ENCODE measurements around the gene BAZ2A. TPM values are rescaled to one million over a fixed set of nuclear protein-coding genes. Genes with fewer than 3 reads are reported as not detected.

The BAZ2A gene
- total RNA-seq, 1 donor from 2014 or later, result 105 TPM

DNA sequence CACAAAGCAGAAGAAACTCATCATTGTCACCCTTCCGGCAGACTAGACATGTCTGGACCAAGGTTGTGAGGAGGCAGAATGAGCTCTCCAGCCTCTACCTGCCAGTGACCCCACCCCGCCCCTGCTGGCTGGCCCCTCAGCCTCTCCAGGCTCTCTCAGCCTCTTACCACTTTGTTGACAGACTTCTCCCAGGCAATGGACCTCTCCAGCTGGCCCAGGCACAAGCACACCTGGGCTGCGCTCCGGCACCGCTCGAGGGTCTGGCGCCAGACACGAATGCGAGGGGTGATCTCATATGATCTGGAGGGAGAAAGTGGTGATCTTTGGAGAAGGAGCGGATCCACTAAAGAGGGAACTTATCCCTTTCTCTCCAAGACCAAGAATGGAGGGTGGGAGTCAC is 30.3 kb downstream of the BAZ2A start:
- peaks cover 63% of the 10 kb centered on the region for H3K36me3 ChIP-seq (ENCODE audit: insufficient read depth, low read length)
- Mint-ChIP-seq H3K9me3 (ENCODE audit: unreplicated experiment) (no peaks in the 10 kb centered on the region), H3K27ac (ENCODE audit: unreplicated experiment) (peak overlapping the region; percentile 18), H3K27me3 (ENCODE audit: low read depth, unreplicated experiment) (no peaks in the 10 kb centered on the region), H3K36me3 (ENCODE audit: low read depth, unreplicated experiment) (peaks cover 32% of the 10 kb centered on the region), H3K4me1 (ENCODE audit: low read depth, unreplicated experiment) (peaks cover 18% of the 10 kb centered on the region), H3K4me3 (ENCODE audit: unreplicated experiment) (no peak overlapping the region)
- TF ChIP-seq EZH2 (IDR thresholded peaks at IDR 0.05; ENCODE audit: insufficient read depth, low read length), result no peak
- TF ChIP-seq, protein P1, sequence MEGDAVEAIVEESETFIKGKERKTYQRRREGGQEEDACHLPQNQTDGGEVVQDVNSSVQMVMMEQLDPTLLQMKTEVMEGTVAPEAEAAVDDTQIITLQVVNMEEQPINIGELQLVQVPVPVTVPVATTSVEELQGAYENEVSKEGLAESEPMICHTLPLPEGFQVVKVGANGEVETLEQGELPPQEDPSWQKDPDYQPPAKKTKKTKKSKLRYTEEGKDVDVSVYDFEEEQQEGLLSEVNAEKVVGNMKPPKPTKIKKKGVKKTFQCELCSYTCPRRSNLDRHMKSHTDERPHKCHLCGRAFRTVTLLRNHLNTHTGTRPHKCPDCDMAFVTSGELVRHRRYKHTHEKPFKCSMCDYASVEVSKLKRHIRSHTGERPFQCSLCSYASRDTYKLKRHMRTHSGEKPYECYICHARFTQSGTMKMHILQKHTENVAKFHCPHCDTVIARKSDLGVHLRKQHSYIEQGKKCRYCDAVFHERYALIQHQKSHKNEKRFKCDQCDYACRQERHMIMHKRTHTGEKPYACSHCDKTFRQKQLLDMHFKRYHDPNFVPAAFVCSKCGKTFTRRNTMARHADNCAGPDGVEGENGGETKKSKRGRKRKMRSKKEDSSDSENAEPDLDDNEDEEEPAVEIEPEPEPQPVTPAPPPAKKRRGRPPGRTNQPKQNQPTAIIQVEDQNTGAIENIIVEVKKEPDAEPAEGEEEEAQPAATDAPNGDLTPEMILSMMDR (IDR thresholded peaks at IDR 0.05; ENCODE audit: insufficient read depth, low read depth, low read length), result no peak
- H3K27me3 ChIP-seq (ENCODE audit: insufficient read depth, low read length), result no peaks in the 10 kb centered on the region
- DNase-seq (ENCODE audit: low read depth) (no peak), FAIRE-seq (no peak)
- H2AFZ ChIP-seq (ENCODE audit: low read depth, low read length), result no peak overlapping the region
- no peak overlapping the region for H3K9ac ChIP-seq (ENCODE audit: low read length)
- H4K20me1 ChIP-seq (ENCODE audit: insufficient read depth, low read length), result peaks cover 44% of the 10 kb centered on the region
- H3K4me3 ChIP-seq (ENCODE audit: insufficient read depth, low read depth, low read length), result no peak overlapping the region
- H3K9me3 ChIP-seq (ENCODE audit: insufficient read depth, low read depth, low read length), result no peaks in the 10 kb centered on the region
- H3K79me2 ChIP-seq (ENCODE audit: insufficient read depth, low read length), result no peaks in the 10 kb centered on the region
- no peak overlapping the region for H3K4me2 ChIP-seq (ENCODE audit: low read length)
- H3K27ac ChIP-seq (ENCODE audit: low read depth, low read length), result no peak overlapping the region
- no peaks in the 10 kb centered on the region for H3K4me1 ChIP-seq (ENCODE audit: insufficient read depth, low read length)

DNA sequence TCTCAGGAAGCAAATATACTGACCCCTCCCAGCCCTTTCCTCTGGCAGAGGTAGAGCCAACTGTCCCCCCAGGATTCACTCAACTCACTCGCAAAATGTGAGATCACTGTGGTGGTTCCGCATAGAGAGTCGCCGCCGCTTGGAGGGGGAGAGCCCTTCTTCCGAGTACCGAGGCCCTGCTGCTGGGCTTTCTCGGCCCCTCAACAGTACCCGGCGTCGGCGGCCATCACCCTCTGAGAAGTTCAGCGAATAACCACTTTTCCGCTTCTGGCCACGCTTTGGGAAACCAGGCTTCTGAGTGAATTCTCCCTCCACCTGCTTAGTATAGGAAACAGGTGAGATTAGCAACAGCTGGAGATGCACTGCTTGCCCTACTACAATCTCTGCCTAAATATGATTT is 31.1 kb downstream of the BAZ2A start:
- H3K4me1 Mint-ChIP-seq (ENCODE audit: low read depth, unreplicated experiment), result peaks cover 23% of the 10 kb centered on the region
- no peak for FAIRE-seq
- H3K4me2 ChIP-seq (ENCODE audit: low read length), result no peak overlapping the region
- no peaks in the 10 kb centered on the region for H3K27me3 Mint-ChIP-seq (ENCODE audit: low read depth, unreplicated experiment)
- no peaks in the 10 kb centered on the region for H3K27me3 ChIP-seq (ENCODE audit: insufficient read depth, low read length)
- no peak overlapping the region for H3K27ac ChIP-seq (ENCODE audit: low read depth, low read length)
- H3K27ac Mint-ChIP-seq (ENCODE audit: unreplicated experiment), result no peak overlapping the region
- no peak overlapping the region for H2AFZ ChIP-seq (ENCODE audit: low read depth, low read length)
- no peaks in the 10 kb centered on the region for H3K9me3 ChIP-seq (ENCODE audit: insufficient read depth, low read depth, low read length)
- H3K9me3 Mint-ChIP-seq (ENCODE audit: unreplicated experiment), result no peaks in the 10 kb centered on the region
- no peak for DNase-seq (ENCODE audit: low read depth)
- H3K36me3 ChIP-seq (ENCODE audit: insufficient read depth, low read length), result peaks cover 56% of the 10 kb centered on the region
- TF ChIP-seq, protein P1 (IDR thresholded peaks at IDR 0.05; ENCODE audit: insufficient read depth, low read depth, low read length), result no peak
- H4K20me1 ChIP-seq (ENCODE audit: insufficient read depth, low read length), result peaks cover 45% of the 10 kb centered on the region
- no peaks in the 10 kb centered on the region for H3K79me2 ChIP-seq (ENCODE audit: insufficient read depth, low read length)
- H3K4me1 ChIP-seq (ENCODE audit: insufficient read depth, low read length), result no peaks in the 10 kb centered on the region
- H3K36me3 Mint-ChIP-seq (ENCODE audit: low read depth, unreplicated experiment), result peaks cover 31% of the 10 kb centered on the region
- H3K4me3 Mint-ChIP-seq (ENCODE audit: unreplicated experiment), result no peak overlapping the region
- H3K9ac ChIP-seq (ENCODE audit: low read length), result no peak overlapping the region
- no peak overlapping the region for H3K4me3 ChIP-seq (ENCODE audit: insufficient read depth, low read depth, low read length)

DNA sequence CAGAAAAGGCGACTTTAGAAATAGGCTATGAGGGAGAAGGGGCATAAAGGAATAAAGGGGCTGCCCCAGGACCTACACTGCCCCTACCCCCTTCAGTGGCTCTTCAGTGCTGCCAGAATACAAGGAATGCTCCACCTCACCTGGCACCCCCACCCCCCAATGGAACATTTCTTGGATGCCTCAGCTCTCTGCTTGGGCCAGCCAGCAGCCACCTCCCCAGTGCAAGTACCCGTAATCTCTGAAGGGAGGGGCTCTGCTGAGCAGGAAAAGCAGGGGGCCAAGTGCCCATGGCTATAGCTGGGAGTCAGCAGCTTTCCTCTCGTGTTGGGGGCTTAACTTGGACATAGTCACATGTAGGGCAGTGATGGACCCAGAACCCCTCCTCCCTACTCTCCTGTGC is 33.3 kb downstream of the BAZ2A start:
- H3K4me3 ChIP-seq (ENCODE audit: insufficient read depth, low read depth, low read length), result no peak overlapping the region
- H3K9ac ChIP-seq (ENCODE audit: low read length), result no peak overlapping the region
- H4K20me1 ChIP-seq (ENCODE audit: insufficient read depth, low read length), result peaks cover 41% of the 10 kb centered on the region
- no peak overlapping the region for H3K4me2 ChIP-seq (ENCODE audit: low read length)
- H3K27me3 Mint-ChIP-seq (ENCODE audit: low read depth, unreplicated experiment), result no peaks in the 10 kb centered on the region
- H3K79me2 ChIP-seq (ENCODE audit: insufficient read depth, low read length), result no peaks in the 10 kb centered on the region
- no peaks in the 10 kb centered on the region for H3K4me1 ChIP-seq (ENCODE audit: insufficient read depth, low read length)
- FAIRE-seq (no peak), DNase-seq (ENCODE audit: low read depth) (no peak)
- peaks cover 26% of the 10 kb centered on the region for H3K36me3 Mint-ChIP-seq (ENCODE audit: low read depth, unreplicated experiment)
- H3K4me1 Mint-ChIP-seq (ENCODE audit: low read depth, unreplicated experiment), result peaks cover 32% of the 10 kb centered on the region
- H3K4me3 Mint-ChIP-seq (ENCODE audit: unreplicated experiment), result peak overlapping the region; percentile 15
- H3K27ac Mint-ChIP-seq (ENCODE audit: unreplicated experiment), result peak overlapping the region; percentile 72
- TF ChIP-seq EZH2 (IDR thresholded peaks at IDR 0.05; ENCODE audit: insufficient read depth, low read length), result no peak
- TF ChIP-seq, protein P1 (IDR thresholded peaks at IDR 0.05; ENCODE audit: insufficient read depth, low read depth, low read length), result no peak
- peaks cover 38% of the 10 kb centered on the region for H3K36me3 ChIP-seq (ENCODE audit: insufficient read depth, low read length)
- H2AFZ ChIP-seq (ENCODE audit: low read depth, low read length), result no peak overlapping the region
- H3K27ac ChIP-seq (ENCODE audit: low read depth, low read length), result no peak overlapping the region
- no peaks in the 10 kb centered on the region for H3K9me3 Mint-ChIP-seq (ENCODE audit: unreplicated experiment)
- no peaks in the 10 kb centered on the region for H3K27me3 ChIP-seq (ENCODE audit: insufficient read depth, low read length)
- no peaks in the 10 kb centered on the region for H3K9me3 ChIP-seq (ENCODE audit: insufficient read depth, low read depth, low read length)

Data from astrocyte (in vitro differentiated cells and primary cell).